Bronchus fibroblast of lung (primary cell): ENCODE results near the gene SMTN. TPM values are rescaled to one million over a fixed set of nuclear protein-coding genes. Genes with fewer than 3 reads are reported as not detected.

Source experiments
- total RNA-seq: library from RNA; depleted of rRNA; stranded (reverse); fragments of >200 nt; gene quantifications from 2 replicates; pipeline ENCODE4 v1.2.3, GENCODE V29; 2015

SMTN gene
- 193 and 236 TPM in 2 replicates for total RNA-seq

DNA sequence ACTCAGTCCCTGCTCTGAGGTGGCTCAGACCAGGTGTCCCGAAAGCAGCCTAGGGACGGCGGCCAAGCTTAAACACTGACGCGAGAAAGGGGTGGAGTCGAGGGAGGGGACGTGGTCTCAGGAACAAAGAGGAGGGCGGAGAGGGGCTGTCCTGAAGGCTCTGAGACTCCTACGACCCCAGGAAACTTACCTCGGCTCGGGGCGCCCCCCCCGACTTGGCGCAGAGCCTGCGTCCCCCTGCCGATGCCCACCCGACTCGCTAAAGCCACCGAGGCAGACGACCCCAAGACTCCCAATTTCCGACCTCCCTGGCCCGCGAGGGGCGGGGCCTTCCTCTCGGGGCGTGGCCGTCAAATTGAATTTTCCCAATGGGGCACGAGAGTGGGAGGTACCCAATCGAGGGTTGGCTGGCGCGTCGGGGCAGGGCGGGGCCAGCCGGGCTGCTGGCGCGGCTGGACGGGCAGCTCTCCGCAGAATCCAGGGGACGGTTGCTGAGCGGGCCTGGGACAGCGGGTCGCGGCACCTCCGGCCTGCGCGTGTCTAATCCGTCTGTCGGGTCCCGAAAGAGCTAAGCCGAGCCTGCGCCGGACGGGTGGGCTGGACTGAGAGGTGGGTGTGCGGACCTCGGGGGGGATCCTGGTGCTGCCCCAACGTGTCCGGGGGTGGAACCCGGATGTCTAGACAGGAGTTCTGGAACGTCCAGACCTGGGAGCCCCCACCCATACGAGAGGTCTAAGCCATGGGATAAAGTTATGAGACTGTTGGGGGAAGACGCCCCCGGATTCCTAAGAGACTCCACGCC, at the start of gene SMTN:
TSS of gene SMTN (plus strand) at position 471 of the 802 bp plus-strand sequence. CDS start 1,941 bp downstream, outside the sequence.

DNA sequence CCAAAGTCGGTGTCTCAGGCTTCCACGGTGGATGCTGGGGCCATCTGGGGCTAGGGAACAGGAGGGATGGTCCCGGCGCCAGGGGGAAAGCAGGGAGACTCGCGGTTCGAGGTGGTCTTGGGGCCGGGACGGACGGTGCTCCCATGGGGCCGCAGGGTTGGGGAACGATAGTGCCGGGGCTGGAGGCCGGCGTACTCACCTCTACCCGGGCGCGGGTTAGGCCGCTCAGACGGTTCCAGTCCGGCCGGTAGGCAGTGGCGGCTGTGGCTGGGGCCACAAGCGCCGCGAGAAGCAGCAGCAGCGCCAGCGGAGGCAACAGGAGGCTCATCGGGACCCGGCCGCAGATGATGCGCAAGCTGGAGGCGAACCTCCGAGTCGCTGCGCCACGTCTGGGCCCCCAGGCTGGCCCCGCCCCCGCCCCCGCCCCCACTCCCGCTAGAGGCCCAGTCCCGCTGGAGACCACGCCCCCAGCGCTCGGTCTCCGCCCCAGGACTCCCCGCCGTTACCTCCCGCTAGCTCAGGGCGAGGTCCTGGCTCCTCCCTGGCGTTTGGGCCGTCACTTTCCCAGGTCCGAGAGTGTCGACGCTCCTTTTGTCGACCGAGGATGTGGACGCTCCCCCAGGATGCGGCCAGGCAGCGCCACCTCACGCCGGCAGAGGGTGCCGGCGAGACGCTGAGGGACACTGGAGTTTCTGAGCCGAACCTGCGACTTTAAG, 26.2 kb downstream of the SMTN start, which contains the start of gene SELENOM:
TSS of gene SELENOM (minus strand) at position 391 of the 716 bp plus-strand sequence. CDS start at position 328, 63 bp downstream.

DNA sequence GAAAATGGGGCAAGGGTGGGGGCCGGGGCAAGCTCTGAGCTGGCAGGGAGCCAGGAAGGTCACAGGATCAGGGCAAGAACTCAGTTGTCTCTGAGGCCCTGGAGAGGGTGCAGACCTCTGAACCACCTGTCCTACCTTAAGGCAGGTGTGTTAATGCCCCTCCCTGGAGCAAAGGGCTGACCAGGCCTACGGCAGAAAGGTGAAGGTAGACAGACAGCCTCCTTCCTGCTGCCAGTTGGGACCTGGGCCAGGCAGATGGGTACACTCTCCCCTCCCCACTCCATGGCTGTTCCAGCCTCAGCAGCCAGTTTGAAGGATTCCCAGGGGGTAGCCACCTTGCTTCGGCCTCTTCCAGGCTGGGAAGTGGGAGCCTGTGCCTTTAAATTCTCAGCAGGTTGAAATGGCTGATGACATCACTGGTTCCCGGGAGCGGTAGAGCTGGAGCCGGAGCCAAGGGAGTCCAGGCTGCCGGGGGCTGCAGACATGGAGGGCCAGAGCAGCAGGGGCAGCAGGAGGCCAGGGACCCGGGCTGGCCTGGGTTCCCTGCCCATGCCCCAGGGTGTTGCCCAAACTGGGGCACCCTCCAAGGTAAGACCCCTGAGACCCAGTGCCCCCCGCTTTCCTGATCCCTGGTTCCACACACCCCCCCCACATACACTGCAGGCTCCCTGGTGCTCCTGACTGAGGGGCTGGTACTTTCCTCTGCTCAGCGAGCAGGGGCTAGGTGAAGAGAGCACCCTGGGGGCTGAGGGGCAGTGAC, 41.6 kb downstream of the SMTN start, which contains the start of gene INPP5J:
TSS of gene INPP5J (plus strand) at position 435 of the 760 bp plus-strand sequence. CDS start at position 484, 49 bp downstream.

GRCh38 chr22:31139866-31140716, 59.0 kb downstream of the SMTN start, which contains the start of gene PLA2G3:
Gene PLA2G3, minus strand, starts transcription at chr22:31140508. Its CDS starts 154 bp downstream, at chr22:31140354.

Other genes starting within 250 kb of the SMTN start
- 9.1 and 10.9 TPM in 2 replicates for gene MORC2, start 112.5 kb upstream of the SMTN start, total RNA-seq
- gene TUG1, start 112.1 kb upstream of the SMTN start, total RNA-seq = 23.6 and 23.7 TPM in 2 replicates
- gene SELENOM, start 26.2 kb downstream of the SMTN start, total RNA-seq = 179 and 192 TPM in 2 replicates
- gene INPP5J, start 41.6 kb downstream of the SMTN start, total RNA-seq = 1.3 and 1.9 TPM in 2 replicates
- gene PLA2G3, start 59.2 kb downstream of the SMTN start, total RNA-seq = 5.2 and 6.7 TPM in 2 replicates
- 20.1 and 24.5 TPM in 2 replicates for gene RNF185, start 78.9 kb downstream of the SMTN start, total RNA-seq
- 9.4 and 10.4 TPM in 2 replicates for gene LIMK2, start 131.0 kb downstream of the SMTN start, total RNA-seq
- gene PIK3IP1, start 211.2 kb downstream of the SMTN start, total RNA-seq = 9.5 and 11.3 TPM in 2 replicates